Chondrocyte (in vitro differentiated cells): ENCODE data around the gene PPFIBP1. TPM values are rescaled to one million over a fixed set of nuclear protein-coding genes. Genes with fewer than 3 reads are reported as not detected.

Experiments
- DNase-seq: peaks from one replicate; pipeline ENCODE4 v3.0.0; 2021; ENCODE audit warnings: mixed read lengths, low spot score
- H3K27ac Mint-ChIP-seq: one replicate; pipeline ENCODE4 v1.8.0; 2021; ENCODE audit warnings: mild to moderate bottlenecking, moderate library complexity, mixed read lengths; ENCODE audit not compliant: unreplicated experiment
- H3K27me3 Mint-ChIP-seq: 2 replicates; pipeline ENCODE4 v1.8.0; 2021; ENCODE audit warnings: low read depth, mixed read lengths
- H3K36me3 Mint-ChIP-seq: 2 replicates; pipeline ENCODE4 v1.8.0; 2021; ENCODE audit warnings: low read depth, mixed read lengths
- H3K4me1 Mint-ChIP-seq: 2 replicates; pipeline ENCODE4 v1.8.0; 2021; ENCODE audit warnings: low read depth, mild to moderate bottlenecking, mixed read lengths
- H3K4me3 Mint-ChIP-seq: one replicate; pipeline ENCODE4 v1.8.0; 2021; ENCODE audit warnings: mild to moderate bottlenecking, moderate library complexity, mixed read lengths; ENCODE audit not compliant: unreplicated experiment
- H3K9me3 Mint-ChIP-seq: 2 replicates; pipeline ENCODE4 v1.8.0; 2021; ENCODE audit warnings: low read depth, mixed read lengths
- CTCF ChIP-seq: fragments of 200-600 bp; sonication (generic); IDR thresholded peaks from 2 replicates; pipeline ENCODE4 v1.5.0; 2021; ENCODE audit warnings: antibody characterized with exemption, mild to moderate bottlenecking, moderate library complexity
- total RNA-seq: library from RNA; stranded (reverse); gene quantifications from 3 replicates; pipeline ENCODE4 v1.2.1, GENCODE V29; 2021

Gene PPFIBP1
- total RNA-seq, 1 donor from 2014 or later, result 85.0 TPM

- Mint-ChIP-seq H3K4me1 (peaks cover 43% of the 10 kb centered on the region), H3K9me3 (peaks cover 4% of the 10 kb centered on the region), H3K27me3 (no peaks in the 10 kb centered on the region), H3K4me3 (no peak overlapping the region), H3K27ac (no peak overlapping the region), H3K36me3 (peaks cover 6% of the 10 kb centered on the region)
- DNase-seq, result no peak
- TF ChIP-seq CTCF, result no peak
Observed at GRCh38 chr12:27602516-27602915, 78.5 kb downstream of the PPFIBP1 start.

- Mint-ChIP-seq H3K36me3 (peaks cover 6% of the 10 kb centered on the region), H3K4me3 (no peak overlapping the region), H3K27me3 (no peaks in the 10 kb centered on the region), H3K4me1 (peaks cover 43% of the 10 kb centered on the region), H3K9me3 (peaks cover 4% of the 10 kb centered on the region), H3K27ac (no peak overlapping the region)
- TF ChIP-seq CTCF, result no peak
- DNase-seq, result no peak
Observed at GRCh38 chr12:27604431-27604830, 80.4 kb downstream of the PPFIBP1 start.

GRCh38 chr12:27606986-27607385, 83.0 kb downstream of the PPFIBP1 start:
- no peak overlapping the region for H3K27ac Mint-ChIP-seq

GRCh38 chr12:27607591-27607990, 83.6 kb downstream of the PPFIBP1 start:
- Mint-ChIP-seq H3K27ac (no peak overlapping the region), H3K27me3 (no peaks in the 10 kb centered on the region), H3K9me3 (peaks cover 4% of the 10 kb centered on the region), H3K36me3 (peaks cover 6% of the 10 kb centered on the region), H3K4me3 (no peak overlapping the region), H3K4me1 (peaks cover 45% of the 10 kb centered on the region)
- DNase-seq, result no peak
- no peak for TF ChIP-seq CTCF

More at GRCh38 chr12:27606986-27607385, 83.0 kb downstream of the PPFIBP1 start:
- Mint-ChIP-seq H3K9me3 (peaks cover 4% of the 10 kb centered on the region), H3K27me3 (no peaks in the 10 kb centered on the region), H3K4me1 (peaks cover 45% of the 10 kb centered on the region), H3K36me3 (peaks cover 6% of the 10 kb centered on the region), H3K4me3 (no peak overlapping the region)
- TF ChIP-seq CTCF, result no peak
- no peak for DNase-seq

GRCh38 chr12:27608890-27609289, 84.9 kb downstream of the PPFIBP1 start:
- Mint-ChIP-seq H3K36me3 (peaks cover 4% of the 10 kb centered on the region), H3K27ac (no peak overlapping the region), H3K4me3 (no peak overlapping the region), H3K9me3 (peaks cover 4% of the 10 kb centered on the region), H3K27me3 (no peaks in the 10 kb centered on the region), H3K4me1 (peaks cover 45% of the 10 kb centered on the region)
- TF ChIP-seq CTCF, result no peak
- DNase-seq, result no peak
